WTC11 (cell line): ENCODE measurements around the gene CHKA.

Experiments used
- CREB1 ChIP-seq: sonication (generic); formaldehyde crosslinking; IDR thresholded peaks from 2 replicates; pipeline ENCODE4 v1.8.0; 2023; ENCODE audit warnings: mild to moderate bottlenecking, missing genetic modification reagents
- CTCF ChIP-seq: fragments of 200-600 bp; IDR thresholded peaks from 2 replicates; pipeline ENCODE4 v1.8.0; 2022; ENCODE audit warnings: antibody characterized with exemption
- E2F5 ChIP-seq: sonication (generic); formaldehyde crosslinking; IDR thresholded peaks from 2 replicates; pipeline ENCODE4 v1.8.1; 2022; ENCODE audit warnings: mild to moderate bottlenecking, moderate library complexity, missing genetic modification reagents
- MAX ChIP-seq: sonication (generic); formaldehyde crosslinking; IDR thresholded peaks from 2 replicates; pipeline ENCODE4 v1.8.0; 2022; ENCODE audit warnings: mild to moderate bottlenecking, missing genetic modification reagents
- MYBL2 ChIP-seq: sonication (generic); formaldehyde crosslinking; IDR thresholded peaks from 2 replicates; pipeline ENCODE4 v1.8.1; 2023; ENCODE audit warnings: mild to moderate bottlenecking, moderate library complexity, missing genetic modification reagents
- NFYB ChIP-seq: sonication (generic); formaldehyde crosslinking; conservative IDR thresholded peaks from 2 replicates; pipeline ENCODE4 v1.8.0; 2022; ENCODE audit warnings: low read depth, missing genetic modification reagents
- PREB ChIP-seq: sonication (generic); formaldehyde crosslinking; IDR thresholded peaks from 2 replicates; pipeline ENCODE4 v1.8.1; 2022; ENCODE audit warnings: mild to moderate bottlenecking, missing genetic modification reagents, moderate library complexity, borderline replicate concordance
- RELA ChIP-seq: sonication (generic); formaldehyde crosslinking; IDR thresholded peaks from 2 replicates; pipeline ENCODE4 v1.8.1; 2022; ENCODE audit warnings: missing genetic modification reagents, mild to moderate bottlenecking, borderline replicate concordance
- TEAD1 ChIP-seq: sonication (generic); formaldehyde crosslinking; IDR thresholded peaks from 2 replicates; pipeline ENCODE4 v1.8.0; 2022; ENCODE audit warnings: mild to moderate bottlenecking, missing genetic modification reagents
- USF2 ChIP-seq: sonication (generic); formaldehyde crosslinking; IDR thresholded peaks from 2 replicates; pipeline ENCODE4 v1.8.1; 2023; ENCODE audit warnings: mild to moderate bottlenecking, missing genetic modification reagents, moderate library complexity
- ZNF121 ChIP-seq: sonication (generic); formaldehyde crosslinking; IDR thresholded peaks from 2 replicates; pipeline ENCODE4 v1.8.0; 2023; ENCODE audit warnings: missing genetic modification reagents
- ZNF512 ChIP-seq: sonication (generic); formaldehyde crosslinking; IDR thresholded peaks from 2 replicates; pipeline ENCODE4 v1.8.1; 2022; ENCODE audit warnings: missing genetic modification reagents, borderline replicate concordance

GRCh38 chr11:68066742-68067141 is 54.4 kb downstream of the CHKA start:
- TF ChIP-seq CTCF (no peak), PREB (CRISPR knock-in tag) (no peak), CREB1 (CRISPR knock-in tag) (no peak), MAX (no peak), ZNF121 (CRISPR knock-in tag) (no peak), RELA (CRISPR knock-in tag) (no peak), E2F5 (CRISPR knock-in tag) (no peak), MYBL2 (CRISPR knock-in tag) (no peak), ZNF512 (CRISPR knock-in tag) (no peak), TEAD1 (CRISPR knock-in tag) (no peak), USF2 (no peak), NFYB (CRISPR knock-in tag) (no peak)
